Cardiac fibroblast (primary cell): ENCODE data around the gene PRKG1.

Experiments
- DNase-seq, 2 donors: peaks; one replicate each; pipeline versions ENCODE4 v3.0.0 to v3.0.0-alpha.2; 2010; ENCODE audit warnings: low read depth in 2 of 2
- H3K4me3 ChIP-seq, 2 donors: replicated peaks in 1 of 2; 1 replicate in 1 of 2; 2 replicates in 1 of 2; pipeline ENCODE4 v1.5.1; 2011; ENCODE audit warnings: low read depth in 2 of 2, low read length in 2 of 2, mild to moderate bottlenecking in 2 of 2, moderate library complexity in 1 of 2
- TF ChIP-seq, protein P1 (sequence below): IDR thresholded peaks from one replicate; pipeline ENCODE4 v1.5.1; 2011; ENCODE audit warnings: low read depth, mild to moderate bottlenecking, low read length, inconsistent platforms

The PRKG1 gene

DNA sequence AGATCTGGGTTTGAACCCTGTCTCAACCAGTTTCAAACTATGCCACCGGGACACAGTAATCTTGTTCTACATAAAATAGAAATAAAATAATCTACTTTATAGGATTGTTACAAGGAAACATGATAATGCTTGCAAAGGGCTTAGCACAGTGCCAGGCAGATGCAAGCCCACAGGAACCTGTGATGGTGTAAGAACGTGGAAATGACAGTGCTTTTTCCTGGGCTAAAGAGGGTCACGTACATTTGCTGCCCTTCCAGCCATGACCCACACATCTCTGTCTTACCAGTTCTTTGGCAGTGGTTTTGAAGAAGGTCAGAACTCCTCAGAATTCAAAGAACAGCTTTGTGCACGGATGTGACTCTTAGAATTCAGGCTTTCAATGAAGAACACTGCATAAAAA is 342.2 kb downstream of the PRKG1 start:
- TF ChIP-seq, protein P1, sequence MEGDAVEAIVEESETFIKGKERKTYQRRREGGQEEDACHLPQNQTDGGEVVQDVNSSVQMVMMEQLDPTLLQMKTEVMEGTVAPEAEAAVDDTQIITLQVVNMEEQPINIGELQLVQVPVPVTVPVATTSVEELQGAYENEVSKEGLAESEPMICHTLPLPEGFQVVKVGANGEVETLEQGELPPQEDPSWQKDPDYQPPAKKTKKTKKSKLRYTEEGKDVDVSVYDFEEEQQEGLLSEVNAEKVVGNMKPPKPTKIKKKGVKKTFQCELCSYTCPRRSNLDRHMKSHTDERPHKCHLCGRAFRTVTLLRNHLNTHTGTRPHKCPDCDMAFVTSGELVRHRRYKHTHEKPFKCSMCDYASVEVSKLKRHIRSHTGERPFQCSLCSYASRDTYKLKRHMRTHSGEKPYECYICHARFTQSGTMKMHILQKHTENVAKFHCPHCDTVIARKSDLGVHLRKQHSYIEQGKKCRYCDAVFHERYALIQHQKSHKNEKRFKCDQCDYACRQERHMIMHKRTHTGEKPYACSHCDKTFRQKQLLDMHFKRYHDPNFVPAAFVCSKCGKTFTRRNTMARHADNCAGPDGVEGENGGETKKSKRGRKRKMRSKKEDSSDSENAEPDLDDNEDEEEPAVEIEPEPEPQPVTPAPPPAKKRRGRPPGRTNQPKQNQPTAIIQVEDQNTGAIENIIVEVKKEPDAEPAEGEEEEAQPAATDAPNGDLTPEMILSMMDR, result no peak

DNA sequence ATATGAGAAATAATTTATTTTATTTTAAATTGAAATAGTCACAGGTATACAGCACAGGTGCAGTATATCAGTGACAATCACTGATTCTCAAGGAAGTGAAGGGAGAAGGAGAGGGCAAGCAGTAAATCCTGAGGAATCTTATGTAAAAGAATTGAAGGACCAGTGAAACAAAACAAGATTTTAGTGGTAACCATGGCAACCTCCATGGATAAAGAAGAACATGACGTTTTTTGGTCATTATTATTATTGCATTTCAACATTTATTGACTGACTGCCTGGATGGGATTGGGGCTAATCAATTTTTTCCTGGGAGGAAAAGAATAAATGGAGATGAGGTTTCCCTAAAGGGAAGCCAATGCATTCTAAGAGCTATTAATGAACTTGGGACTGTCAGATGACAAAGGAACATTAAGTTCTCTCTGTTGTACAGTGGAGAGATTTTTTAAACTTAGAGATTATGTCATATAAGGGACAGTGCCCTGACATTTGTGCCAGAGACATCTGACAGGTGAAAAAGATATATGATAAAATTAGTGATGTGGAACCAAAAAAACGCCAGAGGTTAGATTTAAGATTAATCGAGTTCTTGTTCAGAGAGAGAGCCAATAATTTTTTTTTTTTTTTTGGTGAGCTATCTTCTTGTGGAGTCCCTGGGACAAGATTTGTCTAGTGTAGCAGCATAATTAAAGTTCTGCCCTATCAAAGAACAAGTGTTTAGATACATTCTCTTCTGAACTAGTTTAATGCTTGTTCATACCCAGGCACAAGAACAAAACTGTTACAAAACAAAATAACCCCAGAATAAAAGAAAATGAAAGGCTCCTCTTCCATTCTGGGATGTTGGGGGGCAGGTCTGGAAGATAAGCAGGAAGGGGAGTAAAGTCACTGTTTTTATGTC is 345.2 kb downstream of the PRKG1 start:
- no peak for DNase-seq
- H3K4me3 ChIP-seq, result no peak overlapping the region
- TF ChIP-seq, protein P1, result no peak

More for the DNA sequence above, 342.2 kb downstream of the PRKG1 start:
- DNase-seq, result no peak
- H3K4me3 ChIP-seq, result no peak overlapping the region

DNA sequence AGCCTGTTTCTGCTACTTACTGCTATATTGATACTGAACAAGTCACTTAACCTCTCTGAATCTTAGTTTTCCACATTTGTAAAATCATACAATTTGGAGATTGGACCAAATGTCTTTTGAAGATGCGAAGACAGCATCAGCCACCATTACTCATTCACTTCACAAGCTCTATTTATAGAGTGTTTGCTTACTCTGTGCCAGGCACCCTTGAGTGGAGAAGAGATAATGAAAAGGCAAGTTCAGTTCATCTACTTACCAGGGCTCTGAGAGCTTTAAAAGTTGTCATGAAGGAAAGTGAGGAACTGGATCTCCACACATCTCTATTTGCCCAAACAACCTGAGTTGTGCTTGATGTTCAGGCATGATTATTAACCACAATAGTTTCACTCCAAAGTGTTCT is 347.6 kb downstream of the PRKG1 start:
- TF ChIP-seq, protein P1, result no peak
- H3K4me3 ChIP-seq, result no peak overlapping the region
- DNase-seq, result peak in 1 of 2 donors; percentile 12

DNA sequence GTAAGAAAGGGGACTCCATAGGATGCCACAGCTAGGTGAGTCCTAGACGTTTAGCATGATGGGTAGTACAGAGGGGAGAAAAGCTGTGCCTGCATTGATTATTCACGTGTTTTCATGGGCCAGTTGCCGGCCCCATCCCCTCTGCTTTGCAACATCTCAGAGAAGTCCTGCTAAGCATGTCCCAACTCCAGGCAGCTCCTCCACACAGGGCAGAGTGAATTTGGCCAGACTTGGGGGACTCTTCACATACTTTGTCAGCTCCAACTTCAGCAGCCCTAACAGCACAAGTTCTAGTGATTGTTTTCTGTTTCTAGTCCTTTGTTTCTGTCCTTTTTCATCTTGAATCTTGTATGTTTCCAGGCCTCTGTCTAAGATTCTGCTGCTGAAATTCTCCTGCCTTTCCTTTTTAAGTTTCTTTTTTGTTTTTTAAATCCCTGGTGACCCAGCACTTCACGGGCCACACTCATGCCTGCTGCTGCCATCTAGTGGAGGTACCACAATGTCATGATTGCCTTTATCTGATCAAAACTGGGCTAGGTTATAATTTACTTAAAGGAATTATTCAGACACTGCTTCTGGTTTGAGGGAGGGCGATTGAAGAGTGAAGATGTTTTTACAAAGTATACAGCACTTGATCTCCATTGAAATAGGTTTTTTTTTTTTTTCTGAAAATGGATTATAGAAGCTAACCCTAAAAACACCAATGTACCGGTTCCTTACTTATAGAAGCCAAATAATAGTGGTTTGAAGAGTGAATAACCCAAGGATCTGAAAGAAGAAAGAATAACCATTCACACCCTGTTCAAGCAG is 348.2 kb downstream of the PRKG1 start:
- DNase-seq, result peak; percentile 80
- TF ChIP-seq, protein P1, result peak; percentile 77

DNA sequence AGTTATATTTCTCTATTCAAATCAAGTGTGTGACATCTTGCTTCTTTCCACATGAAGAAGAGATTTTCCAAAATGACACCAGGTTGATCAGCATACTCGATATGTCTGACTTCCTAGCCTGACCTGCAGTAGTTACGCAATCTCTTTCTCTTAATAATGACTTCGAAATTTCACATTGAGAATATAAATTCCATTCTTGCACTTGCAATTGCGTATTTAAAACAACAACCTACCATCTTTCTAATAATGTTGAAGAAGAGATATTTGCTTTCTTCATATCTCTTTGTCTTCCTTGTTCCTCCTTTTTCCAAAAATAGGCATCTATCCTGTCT is 348.8 kb downstream of the PRKG1 start:
- TF ChIP-seq, protein P1, result no peak
- H3K4me3 ChIP-seq, result no peak overlapping the region
- no peak for DNase-seq

More for the DNA sequence above, 348.2 kb downstream of the PRKG1 start:
- no peak overlapping the region for H3K4me3 ChIP-seq

DNA sequence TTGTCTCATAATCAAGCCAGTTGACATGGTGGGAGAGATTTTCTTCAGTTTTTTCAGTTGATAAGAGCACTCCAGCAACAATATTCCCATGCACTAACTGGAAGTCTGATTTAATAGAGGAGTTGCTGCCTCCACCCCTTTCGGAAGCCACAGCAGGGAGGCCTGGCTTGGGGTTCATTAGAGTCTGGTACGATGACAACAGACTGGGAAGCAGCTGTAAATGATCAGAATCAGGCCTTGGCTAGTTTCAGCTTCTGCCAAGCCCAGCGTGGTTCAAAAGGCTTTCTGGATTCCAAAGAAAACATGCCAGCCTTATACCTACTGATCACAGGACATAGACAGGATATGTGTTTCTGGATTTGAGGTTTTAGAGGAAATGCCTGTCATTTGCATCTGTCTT is 351.1 kb downstream of the PRKG1 start:
- TF ChIP-seq, protein P1, result no peak

More for the DNA sequence above, 351.1 kb downstream of the PRKG1 start:
- H3K4me3 ChIP-seq, result no peak overlapping the region
- peak; percentile 8 to 79 for DNase-seq
